Fibroblast of skin of right quadriceps (primary cell): ENCODE results near the gene RFX3.

ENCODE experiments used
- DNase-seq: peaks from one replicate; pipeline ENCODE4 v3.0.0-alpha.2; 2013

The RFX3 gene

DNA sequence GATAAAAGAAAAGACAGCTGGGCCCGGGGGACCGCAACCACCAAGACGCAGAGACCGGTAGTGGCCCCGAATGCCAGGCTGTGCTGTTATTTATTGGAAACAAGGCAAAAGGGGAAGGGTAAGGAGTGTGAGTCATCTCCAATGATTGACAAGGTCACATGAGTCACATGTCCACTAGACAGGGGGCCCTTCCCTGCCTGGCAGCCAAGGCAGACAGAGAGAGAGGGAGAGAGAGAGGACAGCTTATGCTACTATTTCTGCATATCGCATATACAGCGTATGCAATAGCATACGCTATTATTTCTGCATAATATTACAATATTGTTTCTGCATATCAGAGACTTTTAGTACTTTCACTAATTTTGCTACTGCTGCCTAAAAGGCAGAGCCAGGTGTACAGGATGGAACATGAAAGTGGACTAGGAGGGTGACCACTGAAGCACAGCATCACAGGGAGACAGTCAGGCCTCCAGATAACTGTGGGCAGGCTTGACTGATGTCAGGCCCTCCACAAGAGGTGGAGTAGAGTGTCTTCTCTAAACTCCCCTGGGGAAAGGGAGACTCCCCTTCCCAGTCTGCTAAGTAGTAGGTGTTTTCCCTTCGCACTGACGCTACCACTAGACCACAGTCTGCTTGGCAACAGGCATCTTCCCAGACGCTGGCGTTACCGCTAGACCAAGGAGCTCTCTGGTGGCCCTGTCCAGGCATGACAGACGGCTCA is 50.3 kb downstream of the RFX3 start:
- no peak for DNase-seq

DNA sequence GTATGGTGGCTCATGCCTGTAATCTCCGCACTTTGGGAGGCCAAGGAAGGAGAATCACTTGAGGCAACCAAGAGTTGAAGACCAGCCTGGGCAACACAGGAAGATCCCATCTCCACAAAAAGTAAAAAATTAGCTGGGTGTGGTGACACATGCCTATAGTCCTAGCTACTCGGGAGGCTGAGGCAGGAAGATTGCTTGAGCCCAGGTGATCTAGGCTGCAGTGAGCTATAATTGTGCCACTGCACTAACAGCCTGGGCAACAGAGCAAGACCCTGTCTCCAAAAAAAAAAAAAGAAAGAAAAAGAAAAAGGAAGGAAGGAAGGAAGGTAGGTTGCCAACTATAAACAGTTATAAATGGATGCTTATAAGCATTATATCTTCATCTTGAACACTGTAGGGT is 51.0 kb downstream of the RFX3 start:
- DNase-seq = no peak

DNA sequence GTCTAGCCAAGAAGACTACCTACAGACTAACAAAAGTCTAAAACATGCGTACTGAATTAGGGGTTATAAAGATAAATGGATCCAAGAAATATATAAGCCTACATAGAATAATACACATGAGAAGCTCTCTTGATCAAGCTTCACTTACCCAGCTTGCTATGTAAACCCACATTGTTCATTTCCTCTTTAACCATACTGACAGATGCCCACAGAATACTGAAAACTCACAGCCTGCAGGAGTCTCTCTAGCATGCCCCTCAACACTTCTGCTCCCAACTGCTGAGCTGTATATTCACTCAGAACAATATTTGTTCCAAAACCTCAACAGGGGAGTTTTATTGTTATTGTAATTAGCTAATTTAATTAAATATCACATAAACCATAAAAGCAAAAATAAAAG is 52.4 kb downstream of the RFX3 start:
- DNase-seq = no peak

DNA sequence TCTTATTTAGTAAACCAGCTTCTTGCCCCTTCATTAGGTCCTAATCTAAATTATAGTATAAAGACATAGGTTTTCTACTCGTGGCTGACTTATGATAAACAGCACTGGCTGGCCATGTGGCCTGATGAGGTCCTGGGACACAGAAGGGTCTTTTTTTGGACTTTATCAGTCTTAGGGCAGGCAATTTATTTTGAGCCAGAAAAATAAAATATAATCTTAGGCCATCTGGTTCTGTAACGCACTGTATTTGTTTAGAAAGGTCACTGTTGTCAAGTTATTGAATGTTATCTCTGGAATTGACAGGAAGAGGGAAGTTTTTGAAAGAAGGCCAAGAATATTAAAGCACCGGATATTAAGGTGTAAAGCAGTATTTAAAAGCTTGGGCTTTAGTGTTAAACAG is 53.9 kb downstream of the RFX3 start:
- DNase-seq = no peak

DNA sequence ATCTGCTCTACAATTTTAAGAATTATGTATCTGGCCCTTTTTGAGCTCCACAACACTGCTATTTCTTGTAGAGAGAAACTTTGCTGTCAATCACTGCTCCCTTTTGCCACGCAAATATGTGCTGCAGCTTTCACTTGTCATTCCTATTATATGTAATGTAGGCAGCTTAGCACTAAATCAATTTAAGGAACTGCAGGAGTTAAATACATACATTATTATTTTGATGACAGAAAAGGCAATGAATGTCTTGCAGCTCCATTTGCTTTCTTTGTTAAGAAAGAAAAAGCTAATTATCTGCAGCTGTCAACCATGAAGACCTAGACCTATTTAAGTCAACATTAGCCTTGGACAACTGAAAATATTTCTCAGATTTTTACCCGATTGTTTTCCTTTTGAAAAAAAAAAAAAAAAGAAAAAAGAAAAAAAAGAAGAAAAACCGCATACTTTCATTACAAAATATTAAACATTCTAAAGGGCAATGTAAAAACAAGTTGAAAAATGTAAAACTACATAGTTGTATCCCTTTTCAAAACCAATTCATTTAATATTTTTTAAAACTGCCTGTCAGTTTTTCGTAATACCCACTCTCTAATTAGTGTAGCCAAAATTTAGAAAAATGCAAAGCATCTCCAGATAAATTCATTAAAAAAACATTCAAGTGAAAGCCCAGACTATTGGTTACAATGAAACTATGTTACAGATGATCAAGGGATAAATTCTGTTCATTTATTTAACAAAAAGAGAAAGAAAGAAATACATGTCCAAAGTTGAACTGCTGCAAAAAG is 57.2 kb downstream of the RFX3 start:
- DNase-seq = peak; percentile 6

DNA sequence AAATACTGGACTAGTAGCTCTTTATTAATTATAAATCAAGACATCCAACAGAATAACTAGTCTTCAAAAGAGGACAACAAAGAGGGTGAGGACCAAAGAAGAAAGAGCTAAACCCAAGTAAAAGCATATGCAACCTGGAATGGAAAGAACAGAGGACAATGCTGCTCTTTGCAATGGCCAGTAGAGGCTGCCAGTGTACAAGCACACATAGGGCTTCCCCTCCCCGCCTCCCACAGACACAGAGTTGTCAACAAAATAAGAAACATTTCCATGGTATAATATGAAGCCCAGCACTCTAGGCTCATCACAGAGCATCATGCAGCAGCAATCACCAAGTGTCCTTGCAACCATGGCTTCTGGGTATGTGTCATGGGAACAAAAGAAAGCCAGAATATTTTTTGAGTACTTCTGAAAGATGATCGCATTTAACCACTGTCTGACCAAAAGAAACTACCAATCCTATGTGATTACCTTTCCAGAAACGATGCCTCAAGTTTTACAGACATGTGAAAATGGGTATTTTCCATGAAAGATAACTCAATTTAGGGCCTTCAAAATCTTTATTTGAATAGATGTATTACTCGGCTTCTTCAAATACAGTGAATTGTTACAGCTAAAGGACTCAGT is 58.1 kb downstream of the RFX3 start:
- DNase-seq = peak; percentile 65

DNA sequence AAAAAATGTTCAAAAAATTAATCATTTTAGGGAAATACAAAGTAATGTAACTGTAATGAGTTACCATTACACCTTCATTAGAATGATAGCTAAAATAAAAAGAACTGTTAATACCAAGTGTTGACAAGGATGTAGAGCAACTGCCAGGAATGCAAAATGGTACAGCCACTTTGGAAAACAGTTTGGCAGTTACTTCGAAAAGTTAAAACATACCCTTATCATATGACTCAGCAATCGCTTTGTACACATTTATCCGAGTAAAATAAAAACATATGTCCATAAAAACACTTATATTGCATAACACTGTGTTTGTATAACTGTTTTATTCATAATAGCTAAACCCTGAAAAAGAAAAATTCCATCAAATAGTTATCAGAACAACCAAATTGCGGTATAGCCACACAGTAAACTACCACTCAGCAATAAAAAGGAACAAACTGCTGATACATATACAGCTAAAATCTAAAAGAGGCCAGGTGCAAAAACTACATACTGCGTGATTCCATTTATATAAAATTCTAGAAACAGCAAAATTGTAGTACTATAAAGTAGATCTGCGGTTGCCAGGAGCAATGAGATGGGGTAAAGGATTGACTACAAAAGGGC is 61.7 kb downstream of the RFX3 start:
- DNase-seq = peak; percentile 43

DNA sequence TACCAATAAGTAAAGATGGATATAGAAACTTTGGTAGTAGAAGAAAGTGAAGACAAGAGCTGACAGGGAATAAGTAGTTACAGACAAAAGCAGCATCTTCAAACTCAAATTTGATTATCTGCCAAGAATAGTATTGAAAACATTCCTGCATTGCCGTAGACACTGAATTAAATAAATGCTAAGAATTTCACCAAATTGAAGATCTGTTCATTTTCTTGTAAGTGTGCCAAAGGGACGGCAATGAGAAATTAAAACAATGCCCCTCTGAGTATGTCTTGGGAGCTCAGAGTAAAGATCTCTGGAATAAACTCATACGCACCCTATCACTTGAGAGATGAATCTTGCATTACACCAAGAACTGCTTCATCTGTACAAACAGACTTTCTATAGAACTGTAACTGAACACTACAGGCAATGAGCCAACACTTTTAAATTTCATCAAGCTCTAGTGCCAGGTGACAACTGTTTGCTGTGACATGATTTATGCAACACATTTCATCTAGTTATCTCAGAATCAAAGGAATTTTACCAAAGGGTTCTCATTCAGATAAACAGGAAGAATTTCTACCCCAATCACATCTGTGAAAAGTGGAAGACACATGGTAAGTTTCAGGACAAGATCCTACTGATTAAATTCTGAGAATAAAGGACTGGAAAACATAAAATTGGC is 66.9 kb downstream of the RFX3 start:
- DNase-seq = peak; percentile 35

DNA sequence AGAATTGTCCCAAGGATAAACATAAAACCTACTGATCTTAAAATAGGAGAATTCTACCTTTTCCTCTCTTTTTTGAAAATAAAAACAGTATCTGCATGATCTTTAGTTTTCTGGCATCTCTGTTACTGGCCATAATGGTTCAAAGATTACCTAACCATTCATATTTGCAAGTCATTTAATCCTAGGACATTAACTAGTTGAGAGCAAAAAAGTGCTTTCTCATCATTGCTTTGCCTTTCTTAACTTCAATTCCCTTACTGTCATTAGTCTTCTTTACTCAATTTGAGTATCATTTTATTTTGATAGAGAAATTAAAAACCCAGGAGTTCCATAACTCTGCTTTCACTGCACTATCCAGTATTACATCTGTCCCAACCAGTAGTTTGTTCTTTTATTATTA is 68.6 kb downstream of the RFX3 start:
- no peak for DNase-seq

DNA sequence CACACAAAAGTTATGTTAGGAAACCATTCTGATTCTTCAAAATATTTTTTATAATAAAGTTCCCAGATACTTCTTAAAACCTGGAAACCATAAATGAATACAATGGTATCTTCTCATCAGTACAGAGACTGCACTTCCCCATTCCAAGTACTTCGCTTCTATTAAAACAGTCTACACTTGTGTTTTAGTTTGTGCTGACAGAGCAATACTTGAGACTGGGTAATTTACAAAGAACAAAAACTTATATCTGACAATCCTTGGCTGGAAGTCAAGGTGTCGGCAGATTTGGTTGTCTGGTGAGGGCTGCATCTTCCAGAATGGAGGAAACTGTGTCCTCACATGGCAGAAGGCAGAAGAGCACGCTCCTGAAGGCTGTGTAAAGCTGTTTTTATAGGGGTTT is 70.1 kb downstream of the RFX3 start:
- no peak for DNase-seq

DNA sequence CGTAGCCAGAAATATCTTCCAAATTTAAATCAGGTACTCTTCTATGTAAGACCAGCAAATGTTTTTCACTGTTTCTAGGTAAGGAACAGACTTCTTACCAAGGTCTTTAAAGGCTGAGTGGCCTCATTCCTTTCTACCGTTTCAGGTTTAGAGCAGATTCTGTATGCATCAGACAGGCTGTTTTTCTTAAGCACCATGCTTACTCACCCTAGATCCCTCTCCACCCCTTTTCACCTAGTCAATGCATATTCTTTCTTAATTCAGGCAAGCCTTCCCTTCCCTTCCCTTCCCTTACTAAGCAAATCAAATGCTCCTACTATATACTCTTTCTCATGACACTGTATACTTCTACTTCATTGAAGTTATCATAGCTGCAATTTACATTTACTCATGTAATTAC is 70.7 kb downstream of the RFX3 start:
- DNase-seq = no peak

DNA sequence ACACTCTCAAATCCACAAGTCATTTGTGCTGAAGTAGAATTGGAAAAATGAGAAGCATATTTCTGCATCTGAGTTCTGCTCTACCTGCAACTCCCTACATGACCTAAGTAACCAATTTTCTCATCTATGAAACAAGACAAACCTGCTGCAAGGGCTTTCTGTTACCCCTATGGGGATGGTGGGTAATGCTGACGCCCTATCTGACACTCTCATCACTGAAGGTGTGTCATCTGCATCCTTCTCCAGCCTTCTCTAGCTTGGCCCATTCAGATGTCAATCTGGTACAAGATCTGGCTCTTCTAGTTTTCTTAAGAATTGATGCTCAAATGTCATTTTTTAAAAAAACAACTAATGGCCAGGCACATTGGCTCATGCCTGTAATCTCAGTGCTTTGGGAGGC is 73.8 kb downstream of the RFX3 start:
- DNase-seq = no peak

DNA sequence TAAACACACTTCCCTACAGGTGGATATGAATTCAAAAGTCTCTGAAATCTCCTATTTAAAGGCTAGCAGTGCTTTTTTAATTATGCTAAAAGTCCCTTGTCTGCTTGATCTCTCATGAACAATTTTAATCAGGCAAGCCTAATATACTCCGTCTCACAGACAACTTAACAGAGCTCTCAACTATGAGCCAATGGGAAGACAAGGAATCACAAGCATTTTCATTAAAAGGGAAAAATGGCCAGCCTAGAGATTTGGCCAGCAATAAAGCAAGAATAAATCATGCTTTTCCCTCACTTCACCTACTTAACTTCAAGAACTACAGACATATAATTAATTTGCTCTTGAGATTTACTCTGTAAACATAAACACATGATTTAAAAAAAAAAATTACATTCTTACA is 78.0 kb downstream of the RFX3 start:
- no peak for DNase-seq

DNA sequence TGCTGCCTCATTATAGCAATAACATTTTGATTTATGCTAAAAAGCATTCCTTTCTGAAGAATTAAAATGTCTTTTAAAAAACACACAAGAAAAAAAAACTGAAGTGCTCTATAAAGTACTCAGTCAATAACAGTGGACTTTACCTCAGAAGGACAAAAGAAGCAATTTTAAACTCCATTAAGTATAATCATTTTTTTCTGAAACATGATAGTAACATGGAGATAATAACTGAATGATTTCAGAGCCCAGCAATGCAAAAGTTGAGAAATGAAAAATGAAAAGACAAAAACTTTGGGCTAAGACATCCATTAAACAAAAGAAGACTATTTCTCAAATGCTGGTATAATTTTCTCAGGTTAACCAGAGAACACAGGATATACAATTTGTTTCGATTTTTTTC is 78.7 kb downstream of the RFX3 start:
- DNase-seq = no peak

DNA sequence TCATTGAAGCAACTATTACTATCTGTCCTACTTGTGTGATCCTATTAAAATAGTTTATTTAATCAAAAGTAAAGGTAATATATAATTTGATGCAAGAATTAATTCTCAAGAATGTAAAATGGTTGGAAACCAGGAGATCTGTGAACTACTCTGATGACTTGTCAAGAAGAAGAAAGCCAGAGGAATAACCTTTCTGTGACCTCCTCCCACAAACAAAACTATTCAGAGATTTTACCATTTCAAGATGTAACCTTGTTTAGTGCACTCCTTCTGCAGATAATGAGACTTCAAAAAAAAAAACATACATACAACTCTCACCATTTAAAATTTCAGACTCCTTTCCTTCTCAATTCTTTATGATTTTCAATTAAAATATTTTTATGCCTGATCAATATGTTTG is 79.5 kb downstream of the RFX3 start:
- DNase-seq = no peak

DNA sequence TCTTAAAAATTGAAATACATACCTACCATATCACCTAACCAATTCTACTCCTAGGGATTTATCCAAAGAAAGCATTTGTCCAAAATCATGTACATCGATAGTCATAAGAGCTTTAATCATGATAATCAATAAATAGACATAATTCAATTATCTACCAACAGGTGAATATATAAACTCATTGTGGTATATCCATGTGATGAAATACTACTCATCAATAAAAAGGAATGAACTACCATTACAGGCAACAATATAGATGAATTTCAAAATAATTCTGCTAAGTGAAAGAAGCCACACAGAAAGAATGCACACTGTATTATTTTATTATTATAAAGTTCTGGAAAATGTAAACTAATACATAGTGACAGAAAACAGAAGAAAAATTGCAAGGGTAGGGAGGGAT is 81.8 kb downstream of the RFX3 start:
- DNase-seq = no peak

DNA sequence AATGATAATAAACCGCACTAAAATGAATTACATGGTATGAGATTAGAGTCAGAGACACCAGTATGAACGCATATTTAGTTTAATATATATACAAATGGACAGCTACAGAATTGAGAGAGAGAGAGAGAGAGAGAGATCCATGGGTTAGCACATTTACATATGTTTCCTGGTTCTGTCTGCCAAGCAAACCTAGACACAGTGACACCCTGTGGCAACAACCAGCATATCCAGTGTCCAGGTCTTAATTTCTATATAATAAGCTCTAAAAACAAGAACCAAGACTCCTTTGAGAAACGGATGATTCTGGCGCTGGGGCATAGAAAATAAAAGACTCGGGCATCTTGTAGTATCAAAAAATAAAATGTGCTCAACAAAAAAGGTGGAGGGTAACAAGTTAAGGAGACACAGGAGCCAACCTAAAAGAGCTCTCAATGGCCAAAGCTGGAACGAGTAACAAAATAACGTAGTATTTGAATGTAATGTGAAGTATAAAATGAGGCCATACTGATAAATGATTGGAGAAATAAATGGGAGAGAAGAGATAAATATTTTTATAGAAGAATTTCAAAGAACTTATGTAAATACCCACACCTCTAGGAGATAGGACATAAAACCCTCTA is 84.5 kb downstream of the RFX3 start:
- DNase-seq = peak; percentile 54

DNA sequence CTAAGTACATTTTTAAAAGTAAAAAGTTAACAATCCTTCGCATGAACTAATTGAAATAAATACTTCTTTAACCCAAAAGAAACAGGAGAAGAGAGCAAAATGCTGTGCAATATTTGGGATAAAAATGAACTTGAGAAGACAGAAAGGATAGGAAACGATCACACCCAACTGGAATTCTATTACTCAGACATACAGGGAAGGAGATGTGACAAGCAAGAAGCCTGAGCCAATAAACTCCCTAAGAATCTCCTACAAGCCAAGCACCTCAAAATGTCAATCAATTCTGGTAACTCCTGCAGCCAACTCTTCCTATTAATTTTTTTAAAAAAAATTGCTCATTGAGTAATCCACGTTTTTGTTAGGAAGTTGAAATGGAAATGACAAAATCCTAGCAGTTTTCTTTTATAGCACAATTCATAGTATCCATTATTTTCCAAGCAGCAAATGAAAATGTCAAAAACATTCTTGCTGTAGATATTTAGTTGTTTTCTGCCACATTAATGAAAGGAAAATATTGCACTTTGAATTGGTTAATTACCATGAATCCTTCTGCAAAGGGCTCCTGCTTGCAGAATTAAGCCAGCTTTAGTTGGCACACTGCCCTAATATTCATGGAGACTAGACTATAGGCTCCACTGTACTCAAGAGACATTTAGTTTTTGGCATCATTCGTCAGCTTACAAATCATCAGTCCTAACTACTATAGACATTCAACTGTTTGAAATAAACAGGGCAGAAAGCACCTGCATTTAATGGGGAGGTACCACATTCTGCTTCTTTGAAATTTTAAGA is 89.0 kb downstream of the RFX3 start:
- peak; percentile 50 for DNase-seq

DNA sequence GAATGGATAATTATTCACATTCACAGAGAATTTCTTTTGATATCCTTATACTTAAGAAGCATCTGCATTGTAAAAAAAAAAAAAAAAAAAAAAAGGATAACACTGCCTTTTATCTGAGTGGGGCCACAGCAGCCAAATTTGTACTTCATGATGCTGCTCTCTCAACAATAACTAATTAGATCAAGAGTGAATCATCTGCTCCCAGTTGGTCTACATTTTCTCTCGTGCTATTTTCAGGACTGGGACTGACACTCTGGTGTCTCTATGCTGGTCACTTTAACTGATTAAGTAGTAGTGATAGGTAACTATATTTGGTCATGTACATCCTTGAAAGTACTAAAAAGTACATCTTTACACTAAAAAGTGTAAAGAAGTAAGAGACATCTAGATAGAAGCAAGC is 90.1 kb downstream of the RFX3 start:
- no peak for DNase-seq

DNA sequence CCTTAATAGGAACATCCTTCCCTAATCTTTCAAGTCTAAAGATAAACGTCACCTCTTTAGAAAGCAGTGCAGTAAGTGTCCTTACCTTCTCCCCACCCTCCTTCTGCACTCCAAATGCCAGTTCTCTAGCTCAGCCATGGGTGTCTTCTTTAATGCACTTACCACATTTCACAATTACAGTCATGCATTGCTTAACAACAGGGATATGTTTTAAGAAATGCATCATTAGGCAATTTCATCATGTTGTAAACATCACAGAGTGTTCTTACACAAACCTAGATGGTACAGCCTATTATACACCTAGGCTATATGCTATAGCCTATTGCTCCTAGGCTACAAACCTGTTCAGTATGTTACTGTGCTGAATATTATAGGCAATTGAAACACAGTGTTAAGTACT is 91.2 kb downstream of the RFX3 start:
- peak; percentile 40 for DNase-seq

DNA sequence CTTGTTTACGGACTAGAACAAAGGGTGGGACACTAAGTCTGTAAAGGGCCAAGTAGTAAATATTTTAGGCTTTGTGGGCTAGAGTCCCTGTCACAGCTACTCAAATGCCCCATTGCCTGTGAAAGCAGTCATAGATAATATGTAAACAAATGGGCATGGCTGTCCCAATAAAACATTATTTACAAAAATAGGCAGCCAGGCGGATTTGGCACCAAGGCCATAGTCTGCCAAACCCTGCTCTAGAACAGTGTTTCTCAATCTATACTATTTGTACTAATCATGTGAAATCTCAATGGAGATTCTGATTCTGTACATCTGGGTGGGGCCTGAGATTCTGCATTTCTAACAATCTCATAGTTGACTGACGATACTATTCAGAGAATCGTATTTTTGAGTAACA is 92.0 kb downstream of the RFX3 start:
- no peak for DNase-seq

DNA sequence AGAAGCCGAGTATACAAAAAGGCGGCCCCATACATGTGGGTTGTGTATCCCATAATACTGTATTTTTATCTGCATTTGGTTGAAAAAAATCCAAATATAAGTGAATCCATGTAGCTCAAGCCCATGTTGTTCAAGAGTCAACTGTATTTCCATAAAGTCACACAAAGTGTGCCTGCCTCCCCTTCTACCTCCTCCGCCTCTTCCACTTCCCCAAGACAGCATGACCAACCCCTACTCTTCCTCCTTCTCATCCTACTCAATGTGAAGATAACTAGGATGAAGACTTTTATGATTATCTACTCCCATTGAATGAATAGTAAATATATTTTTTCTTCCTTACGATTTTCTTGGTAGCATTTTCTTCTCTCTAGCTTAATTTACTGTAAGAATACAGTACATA is 92.7 kb downstream of the RFX3 start:
- DNase-seq = no peak
